Measurements from ENCODE around the gene SRSF12. TPM values are rescaled to one million over a fixed set of nuclear protein-coding genes. Genes with fewer than 3 reads are reported as not detected.
"Not testable (repeated sequence)": the region's sequence is repeated elsewhere in the genome, so short reads cannot be mapped to it uniquely, and the experiment has no call there.

The SRSF12 gene
- total RNA-seq, 1 donor from 2014 or later, result 0.18 TPM

- no peak for DNase-seq (ENCODE audit: extremely low read depth, low read depth, low spot score)
Observed at GRCh38 chr6:89073840-89074239, 44.0 kb downstream of the SRSF12 start.

- DNase-seq (ENCODE audit: extremely low read depth, low read depth, low spot score), result no peak
Observed at GRCh38 chr6:89073014-89073620, 44.8 kb downstream of the SRSF12 start.

GRCh38 chr6:89071036-89071435 is 46.8 kb downstream of the SRSF12 start:
- no peak for DNase-seq (ENCODE audit: extremely low read depth, low read depth, low spot score)

- DNase-seq (ENCODE audit: extremely low read depth, low read depth, low spot score), result no peak
Observed at GRCh38 chr6:89069536-89070163, 48.2 kb downstream of the SRSF12 start.

- DNase-seq (ENCODE audit: extremely low read depth, low read depth, low spot score), result no peak
Observed at GRCh38 chr6:89068695-89069094, 49.2 kb downstream of the SRSF12 start.

GRCh38 chr6:89067796-89068195 is 50.1 kb downstream of the SRSF12 start:
- no peak for DNase-seq (ENCODE audit: extremely low read depth, low read depth, low spot score)

GRCh38 chr6:89066940-89067646 is 50.8 kb downstream of the SRSF12 start:
- no peak for DNase-seq (ENCODE audit: extremely low read depth, low read depth, low spot score)

GRCh38 chr6:89066121-89066520 is 51.8 kb downstream of the SRSF12 start:
- DNase-seq (ENCODE audit: extremely low read depth, low read depth, low spot score), result not testable (repeated sequence)

- DNase-seq (ENCODE audit: extremely low read depth, low read depth, low spot score), result not testable (repeated sequence)
Observed at GRCh38 chr6:89064931-89065330, 52.9 kb downstream of the SRSF12 start.

GRCh38 chr6:89063881-89064280 is 54.0 kb downstream of the SRSF12 start:
- no peak for DNase-seq (ENCODE audit: extremely low read depth, low read depth, low spot score)

GRCh38 chr6:89059227-89059626 is 58.6 kb downstream of the SRSF12 start:
- no peak for DNase-seq (ENCODE audit: extremely low read depth, low read depth, low spot score)

GRCh38 chr6:89058627-89059026 is 59.2 kb downstream of the SRSF12 start:
- no peak for DNase-seq (ENCODE audit: extremely low read depth, low read depth, low spot score)

GRCh38 chr6:89057759-89058158 is 60.1 kb downstream of the SRSF12 start:
- DNase-seq (ENCODE audit: extremely low read depth, low read depth, low spot score), result no peak

- DNase-seq (ENCODE audit: extremely low read depth, low read depth, low spot score), result no peak
Observed at GRCh38 chr6:89054208-89054607, 63.7 kb downstream of the SRSF12 start.

GRCh38 chr6:89051676-89052075 is 66.2 kb downstream of the SRSF12 start:
- no peak for DNase-seq (ENCODE audit: extremely low read depth, low read depth, low spot score)

GRCh38 chr6:89050697-89051096 is 67.2 kb downstream of the SRSF12 start:
- DNase-seq (ENCODE audit: extremely low read depth, low read depth, low spot score), result no peak

GRCh38 chr6:89050155-89050554 is 67.7 kb downstream of the SRSF12 start:
- DNase-seq (ENCODE audit: extremely low read depth, low read depth, low spot score), result no peak

GRCh38 chr6:89048985-89049384 is 68.9 kb downstream of the SRSF12 start:
- no peak for DNase-seq (ENCODE audit: extremely low read depth, low read depth, low spot score)

- no peak for DNase-seq (ENCODE audit: extremely low read depth, low read depth, low spot score)
Observed at GRCh38 chr6:89048288-89048923, 69.5 kb downstream of the SRSF12 start.

- no peak for DNase-seq (ENCODE audit: extremely low read depth, low read depth, low spot score)
Observed at GRCh38 chr6:89047473-89047872, 70.4 kb downstream of the SRSF12 start.
